ENCODE measurements around the gene H2BK1.

H2BK1 gene

GRCh38 chr7:151175047-151175792 is 35.1 kb downstream of the H2BK1 start:
- DNase-seq = no peak

GRCh38 chr7:151174246-151175046 is 35.8 kb downstream of the H2BK1 start:
- no peak for DNase-seq

- DNase-seq = no peak
Observed at GRCh38 chr7:151173386-151174245, 36.7 kb downstream of the H2BK1 start.

- peak; percentile 65 for DNase-seq
Observed at GRCh38 chr7:151172273-151173141, 37.8 kb downstream of the H2BK1 start.

- no peak for DNase-seq
Observed at GRCh38 chr7:151168787-151169162, 41.5 kb downstream of the H2BK1 start.

- DNase-seq = peak; percentile 18
Observed at GRCh38 chr7:151168003-151168786, 42.1 kb downstream of the H2BK1 start.

- no peak for DNase-seq
Observed at GRCh38 chr7:151167197-151167961, 42.9 kb downstream of the H2BK1 start, which contains the start of gene GBX1. TSS of gene GBX1 (minus strand) at chr7:151167694. CDS start at chr7:151167548, 146 bp downstream.

- no peak for DNase-seq
Observed at GRCh38 chr7:151166629-151167196, 43.6 kb downstream of the H2BK1 start.

GRCh38 chr7:151161757-151162156 is 48.5 kb downstream of the H2BK1 start:
- no peak for DNase-seq
